HG03354 (cell line): Measurements from ENCODE around the gene MYL9.
"Not testable (repeated sequence)": the region's sequence is repeated elsewhere in the genome, so short reads cannot be mapped to it uniquely, and the experiment has no call there.

Experiments used
- ATAC-seq: cut with Tn5 transposase; IDR thresholded peaks from one replicate; pipeline ENCODE4 v1.9.1; 2021; ENCODE audit warnings: mild to moderate bottlenecking; ENCODE audit not compliant: unreplicated experiment, poor library complexity, severe bottlenecking

Gene MYL9

DNA sequence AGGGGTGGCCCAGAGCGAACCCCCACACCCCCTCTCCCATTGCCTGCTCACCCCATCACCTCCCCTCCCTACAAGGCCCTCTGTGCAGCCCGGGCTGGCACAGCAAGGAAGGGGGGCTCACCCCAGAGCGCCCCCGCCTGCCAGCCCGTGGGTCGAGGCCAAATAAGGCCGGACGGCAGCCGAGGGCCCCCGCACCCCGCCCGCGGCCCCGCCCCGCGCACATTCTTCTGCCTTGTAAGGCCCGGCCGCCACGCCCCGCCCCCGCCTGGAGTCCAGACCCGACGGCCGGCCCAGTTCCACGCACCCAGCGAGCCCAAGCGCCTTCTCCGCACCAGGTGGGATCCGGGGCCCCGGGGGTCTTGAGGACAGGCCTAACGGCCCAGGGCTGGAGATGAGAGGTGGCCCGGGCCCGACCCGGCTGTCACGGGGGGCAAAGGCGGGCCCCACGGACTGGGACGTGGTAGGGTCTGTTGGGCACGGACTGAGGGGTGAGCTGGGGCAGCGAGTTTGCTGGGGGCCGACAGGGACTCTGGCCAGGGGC is at the start of gene MYL9:
MYL9 (plus strand) TSS at position 293 of the 541 bp plus-strand sequence. CDS start 3,366 bp downstream, outside the sequence.
- ATAC-seq, result no peak

DNA sequence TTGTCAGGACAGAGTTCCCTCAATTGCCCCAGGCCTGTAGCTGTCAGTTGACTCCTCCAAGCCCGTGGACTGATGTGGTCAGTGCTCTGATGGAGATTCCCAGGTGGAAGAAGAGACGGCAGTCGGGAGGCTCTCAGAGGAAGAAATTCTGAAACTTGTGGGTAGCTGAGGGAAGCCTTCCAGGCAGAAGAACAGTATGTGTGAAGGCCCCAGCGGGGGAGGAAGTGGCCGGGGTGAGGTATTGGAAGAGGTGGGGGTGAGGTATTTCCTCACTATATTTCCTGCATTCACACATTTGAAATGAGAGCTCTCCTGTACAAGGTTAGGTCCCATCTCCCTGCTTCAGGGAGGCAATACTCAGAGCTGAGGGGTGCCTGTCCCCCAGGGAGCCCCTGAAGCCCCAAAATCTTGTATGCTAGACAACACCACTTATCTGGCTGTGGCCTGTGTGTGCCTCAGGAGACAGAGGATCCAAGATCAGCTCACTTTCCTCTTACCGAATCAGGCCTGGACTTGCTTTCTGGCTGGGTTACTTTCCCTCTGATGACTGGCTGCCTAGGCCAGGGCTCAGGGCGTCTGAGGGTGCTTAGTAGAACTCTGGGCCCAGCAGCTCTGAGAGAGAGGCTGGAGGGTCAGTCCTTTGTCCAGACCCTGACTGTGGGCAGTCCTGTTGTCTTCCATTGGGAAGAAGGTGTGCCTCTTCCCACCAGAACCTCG is 49.3 kb upstream of the MYL9 start:
- ATAC-seq, result no peak

DNA sequence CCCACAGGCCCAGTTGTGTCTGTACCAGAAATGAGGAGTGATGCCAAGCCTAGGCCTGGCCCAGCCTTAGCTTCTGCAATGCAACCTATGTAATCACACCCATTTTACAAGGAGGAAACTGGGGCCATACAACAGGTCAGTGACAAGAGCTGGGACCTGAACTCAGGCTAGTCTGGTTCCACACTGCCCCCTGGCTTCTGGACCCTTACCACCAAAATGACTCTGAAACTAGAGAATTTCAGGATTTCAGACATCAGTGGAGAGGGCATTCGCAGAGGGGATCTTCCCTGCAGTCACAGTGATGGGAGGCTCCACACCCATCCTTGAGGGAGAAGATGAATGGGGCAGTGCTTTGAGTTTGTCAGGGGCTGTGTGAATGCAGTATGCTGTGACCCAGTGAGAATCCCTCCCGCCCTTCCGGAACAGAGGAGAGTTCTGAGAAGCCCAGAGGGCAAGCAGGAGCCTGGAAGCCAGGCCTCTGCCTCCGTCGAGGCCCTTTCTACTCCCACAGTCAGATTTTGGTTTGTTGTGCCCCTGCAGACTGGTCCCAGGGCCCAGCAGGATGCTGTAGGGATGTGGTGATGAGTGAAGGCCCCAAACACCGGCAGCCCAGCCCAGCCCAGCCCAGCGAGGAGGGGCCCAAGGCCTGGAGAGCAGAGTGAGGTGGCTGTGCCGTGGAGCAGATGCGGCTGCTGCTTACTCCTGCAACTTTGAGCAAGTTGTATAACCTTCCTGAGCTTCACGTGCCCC is 48.1 kb upstream of the MYL9 start:
- ATAC-seq, result no peak

DNA sequence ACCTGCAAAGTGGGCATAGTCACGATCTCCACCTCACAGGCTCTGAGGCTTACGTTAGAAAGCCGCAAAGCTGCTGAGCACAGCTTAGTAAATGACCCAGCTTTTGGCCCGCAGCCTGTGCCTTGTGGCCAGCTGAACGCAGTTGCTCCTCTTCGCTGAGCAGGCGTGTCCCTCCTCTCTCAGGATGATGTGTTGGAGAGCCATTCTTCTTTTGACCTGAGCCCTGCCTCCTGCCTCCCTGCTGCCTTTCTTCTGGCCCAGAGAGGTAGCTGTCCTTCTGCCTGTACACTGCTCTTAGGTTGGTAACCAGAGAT is 47.6 kb upstream of the MYL9 start:
- ATAC-seq, result no peak

DNA sequence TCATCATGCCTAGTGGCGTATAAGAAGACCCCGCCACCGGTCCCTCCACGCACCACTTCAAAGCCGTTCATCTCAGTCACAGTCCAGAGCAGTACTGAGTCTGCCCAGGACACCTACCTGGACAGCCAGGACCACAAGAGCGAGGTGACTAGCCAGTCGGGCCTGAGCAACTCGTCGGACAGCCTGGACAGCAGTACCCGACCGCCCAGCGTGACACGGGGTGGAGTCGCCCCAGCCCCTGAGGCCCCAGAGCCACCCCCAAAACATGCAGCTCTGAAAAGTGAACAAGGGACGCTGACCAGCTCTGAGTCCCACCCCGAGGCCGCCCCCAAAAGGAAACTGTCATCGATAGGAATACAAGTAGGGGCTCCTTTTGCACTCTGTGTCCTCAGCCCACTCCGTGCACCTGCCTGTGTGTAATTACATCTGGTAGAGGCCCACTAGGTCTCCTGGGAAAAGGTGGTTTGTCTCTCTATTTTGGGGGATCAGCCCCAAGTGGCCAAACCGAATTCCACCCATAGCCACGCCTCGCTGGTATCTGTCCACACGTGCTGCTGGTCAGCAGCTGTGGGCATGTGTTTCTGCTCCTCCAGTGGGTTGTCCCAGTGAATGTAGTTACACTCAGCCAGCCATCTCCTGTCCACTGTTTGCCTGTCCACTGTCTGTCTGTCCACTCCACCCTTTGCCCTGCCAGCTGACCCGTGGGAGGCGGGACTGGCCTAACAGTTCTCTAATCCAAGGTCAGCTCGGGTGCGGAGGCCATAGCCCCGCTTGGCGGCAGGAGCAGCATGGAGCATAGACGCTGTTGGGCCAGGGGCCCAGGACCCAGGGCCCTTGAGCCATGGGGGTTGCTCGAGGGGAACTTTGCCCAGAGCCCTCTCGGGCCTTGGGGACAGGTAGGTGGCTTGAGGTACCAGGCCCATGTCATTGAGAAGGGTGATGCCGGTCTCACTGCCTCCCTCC is 44.3 kb upstream of the MYL9 start:
- ATAC-seq, result no peak

DNA sequence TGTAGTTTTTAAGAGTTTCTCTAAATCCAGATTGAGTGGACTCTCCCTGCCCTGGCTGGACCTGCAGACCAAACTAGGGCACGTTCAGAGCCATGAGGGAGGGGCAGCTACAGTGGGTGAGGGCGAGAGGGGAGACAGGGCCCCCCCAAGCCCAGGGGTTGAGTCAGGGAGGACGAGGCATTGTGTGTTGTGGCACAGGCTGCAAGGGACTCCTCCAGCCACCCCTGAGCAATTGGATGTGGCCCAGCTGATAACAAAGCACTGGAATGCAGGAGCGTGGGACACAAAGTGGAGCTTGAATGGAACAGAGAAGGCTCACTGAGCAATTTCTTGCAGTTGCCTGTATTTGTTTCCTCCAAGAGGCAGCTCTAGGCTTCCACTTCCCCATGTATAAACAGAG is 43.5 kb upstream of the MYL9 start:
- no peak for ATAC-seq

DNA sequence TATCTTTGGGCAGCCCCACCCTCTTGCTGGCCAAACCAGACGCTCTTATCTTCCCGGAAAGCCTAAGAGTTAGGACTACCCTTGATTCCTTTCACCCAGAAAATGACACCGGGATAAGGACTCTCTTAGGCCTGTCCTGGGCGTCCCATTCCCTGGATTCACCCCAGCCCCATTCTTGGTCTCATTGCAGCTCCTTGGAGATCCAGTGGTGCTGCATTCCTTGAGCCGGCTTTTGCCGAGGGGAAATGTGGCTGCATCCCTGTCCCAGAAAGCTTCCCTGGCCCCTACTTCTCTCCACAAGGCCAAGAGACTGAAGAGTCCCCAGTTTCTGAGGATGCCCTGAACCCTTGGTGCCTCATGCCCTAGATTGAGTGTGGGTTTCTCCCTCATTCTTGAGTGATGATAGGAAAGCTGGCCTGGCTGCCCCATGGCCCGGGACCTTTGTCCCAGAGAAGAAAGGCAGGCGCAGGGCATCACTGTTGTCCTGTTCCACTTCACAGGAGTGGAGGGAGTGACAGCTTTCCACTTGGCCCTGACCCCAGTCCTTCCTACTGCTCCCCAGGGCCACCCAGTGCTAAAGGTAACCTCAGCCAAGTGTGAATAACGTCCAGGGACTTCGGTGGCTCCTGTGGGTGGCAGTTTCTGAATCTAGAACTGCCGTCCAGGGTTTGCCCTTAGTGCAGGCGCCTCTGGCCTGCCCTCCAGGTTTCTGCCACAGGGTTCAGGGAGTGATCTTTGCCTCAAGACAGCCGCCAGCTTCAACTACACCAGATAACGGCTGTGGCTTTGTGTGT is 42.7 kb upstream of the MYL9 start:
- no peak for ATAC-seq

DNA sequence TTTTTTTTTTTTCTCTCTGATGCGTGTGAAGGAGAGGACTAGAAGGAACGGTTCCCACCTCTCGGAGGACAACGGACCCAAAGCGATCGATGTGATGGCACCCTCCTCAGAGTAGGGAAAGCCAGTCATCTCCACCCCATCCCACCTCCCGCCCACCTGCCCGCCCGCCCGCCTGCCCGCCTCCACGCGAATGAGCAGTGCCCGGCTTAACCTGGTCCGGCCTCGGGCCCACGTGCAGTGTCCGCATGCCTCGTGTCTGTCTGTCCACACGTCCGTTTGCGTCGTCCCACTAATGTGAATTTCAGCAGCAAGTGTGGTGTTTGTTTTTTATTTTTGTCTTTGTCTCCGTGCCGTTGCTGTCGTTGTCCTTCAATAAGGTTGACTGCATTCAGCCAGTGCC is 42.1 kb upstream of the MYL9 start:
- no peak for ATAC-seq

DNA sequence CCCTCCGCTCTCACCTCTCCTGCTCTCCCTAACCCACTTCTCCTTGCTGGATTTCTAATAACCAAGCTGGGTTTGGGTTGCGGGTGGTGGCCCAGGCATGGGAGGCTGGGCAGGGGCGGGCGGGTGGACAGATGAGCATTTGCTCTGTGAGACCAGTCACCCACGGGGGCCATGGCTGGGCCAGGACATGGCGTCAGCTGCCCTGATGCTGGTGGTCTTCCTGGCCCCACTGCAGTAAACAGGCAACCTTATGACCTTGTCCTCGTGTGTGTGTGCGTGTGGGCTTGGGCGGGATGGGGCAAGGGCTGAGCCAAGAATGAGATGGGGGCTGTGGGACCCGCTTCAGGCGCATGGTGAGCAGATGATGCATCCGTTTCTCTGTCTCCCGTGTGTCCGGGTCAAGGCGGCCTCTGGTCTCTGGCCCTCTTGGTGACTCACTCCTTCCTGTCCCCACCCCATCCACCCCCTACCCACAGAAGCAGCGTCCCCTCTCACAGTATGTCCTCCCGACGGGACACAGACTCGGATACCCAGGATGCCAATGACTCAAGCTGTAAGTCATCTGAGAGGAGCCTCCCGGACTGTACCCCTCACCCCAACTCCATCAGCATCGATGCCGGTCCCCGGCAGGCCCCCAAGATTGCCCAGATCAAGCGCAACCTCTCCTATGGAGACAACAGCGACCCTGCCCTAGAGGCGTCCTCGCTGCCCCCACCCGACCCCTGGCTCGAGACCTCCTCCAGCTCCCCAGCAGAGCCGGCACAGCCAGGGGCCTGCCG is 41.4 kb upstream of the MYL9 start:
- no peak for ATAC-seq

DNA sequence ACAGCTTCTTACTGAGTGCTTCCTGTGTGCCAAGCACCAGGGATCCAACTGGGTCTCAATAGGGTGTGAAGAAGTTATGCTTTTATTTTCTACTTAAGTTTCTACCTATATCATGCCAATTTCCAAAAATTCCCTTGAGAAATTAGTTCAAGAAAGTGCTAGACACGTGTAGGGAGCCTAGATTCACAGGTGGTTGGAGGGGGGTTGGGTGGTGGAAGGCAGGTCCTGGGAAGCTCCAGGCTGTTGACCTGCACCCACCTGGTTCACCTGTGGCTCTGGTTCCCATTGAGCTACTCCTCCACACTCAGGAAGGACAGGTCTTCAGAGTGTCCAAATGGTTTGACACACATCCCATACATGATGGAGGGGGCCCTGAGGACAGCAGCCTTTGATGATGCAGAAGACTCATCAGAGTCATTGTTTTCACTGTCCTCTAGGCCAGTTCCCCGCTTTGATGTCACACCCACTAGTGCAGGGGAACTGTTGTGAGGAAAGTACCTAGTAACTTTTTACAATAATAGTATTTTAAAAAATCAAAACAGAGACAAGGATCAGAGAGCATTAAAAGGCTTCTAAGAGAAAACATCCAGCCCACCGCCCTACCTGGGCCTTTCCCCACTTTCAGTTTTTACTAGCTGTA is 39.8 kb upstream of the MYL9 start:
- ATAC-seq, result no peak

DNA sequence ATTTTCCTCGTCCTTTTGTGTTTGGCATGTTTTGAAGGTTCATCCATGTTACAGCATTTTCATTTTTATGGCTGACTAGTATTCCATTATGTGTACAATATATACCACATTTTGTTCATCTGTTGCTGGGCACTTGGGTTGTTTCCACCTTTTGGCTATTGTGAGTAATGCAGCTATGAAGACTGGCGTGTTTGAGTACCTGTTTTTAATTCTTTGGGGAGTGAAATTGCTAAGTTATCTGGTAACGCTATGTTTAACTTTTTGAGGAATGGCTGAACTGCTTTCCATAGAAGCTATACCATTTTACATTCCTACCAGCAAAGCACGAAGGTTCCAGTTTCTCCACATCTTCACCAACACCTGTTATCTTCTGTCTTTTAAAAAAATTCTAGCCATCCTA is 37.0 kb upstream of the MYL9 start:
- ATAC-seq, result no peak

DNA sequence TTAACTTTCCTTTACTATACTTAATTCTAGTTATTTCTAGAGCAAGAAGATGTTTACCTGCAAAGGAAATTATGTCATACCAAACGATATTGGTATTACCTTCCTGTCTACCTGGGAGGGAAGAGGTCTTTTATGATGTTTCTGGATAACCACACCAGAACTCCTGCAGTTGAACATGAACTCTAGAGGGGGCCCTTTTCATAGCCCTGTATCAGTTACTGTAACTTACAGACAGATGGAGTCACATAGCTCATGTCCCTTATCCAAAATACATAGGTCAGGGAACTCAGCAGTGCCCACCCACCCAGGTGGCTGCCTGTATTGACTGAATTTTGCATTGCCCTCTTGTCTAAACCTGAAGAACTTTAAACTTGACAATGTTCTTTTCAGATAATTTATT is 35.1 kb upstream of the MYL9 start:
- no peak for ATAC-seq

DNA sequence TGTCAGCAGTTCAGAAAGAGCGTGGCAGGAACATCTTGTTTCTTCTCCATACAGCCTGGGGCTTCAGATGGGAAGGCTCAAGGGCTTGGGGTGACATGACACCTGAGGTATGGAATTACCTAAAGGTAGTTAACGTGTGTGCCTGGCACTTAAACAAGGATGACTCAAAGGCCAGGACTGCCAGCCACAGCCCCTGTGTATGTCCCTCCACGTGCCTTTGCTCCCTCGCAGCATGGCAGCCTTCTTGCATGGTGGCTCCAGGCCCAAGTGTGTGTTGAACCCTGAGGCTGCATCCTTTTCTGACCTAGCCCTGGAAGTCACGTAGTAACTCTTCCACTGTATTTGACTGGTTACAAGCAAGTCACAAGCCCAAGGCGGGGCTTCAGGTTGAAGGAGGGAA is 33.6 kb upstream of the MYL9 start:
- no peak for ATAC-seq

DNA sequence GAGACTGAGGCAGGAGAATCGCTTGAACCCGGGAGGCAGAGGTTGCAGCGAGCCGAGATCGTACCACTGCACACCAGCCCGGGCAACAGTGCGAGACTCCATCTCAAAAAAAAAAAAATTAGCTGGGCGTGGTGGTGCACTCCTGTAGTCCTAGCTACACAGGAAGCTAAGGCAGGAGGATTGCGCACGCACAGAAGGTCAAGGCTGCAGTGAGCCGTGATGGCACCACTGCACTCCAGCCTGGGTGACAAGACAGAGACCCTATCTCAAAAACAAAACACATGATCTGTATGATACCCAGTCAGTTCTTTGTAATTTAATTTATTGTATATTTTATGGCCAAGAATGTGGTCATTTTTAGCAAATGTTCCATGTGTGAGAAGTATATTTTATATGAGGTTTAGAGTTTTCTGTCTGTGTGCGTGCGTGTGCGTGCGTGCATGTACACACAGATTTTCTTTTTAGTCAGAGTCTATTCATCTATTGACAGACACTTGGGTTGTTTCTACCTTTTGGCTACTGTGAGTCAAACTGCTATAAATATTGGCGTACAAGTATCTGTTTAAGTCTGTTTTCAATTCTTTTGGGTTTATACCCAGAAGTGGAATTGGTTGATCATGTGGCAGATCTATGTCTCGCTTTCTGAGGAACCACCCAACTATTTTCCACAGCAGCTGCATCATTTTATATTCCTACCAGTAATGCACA is 22.2 kb upstream of the MYL9 start:
- ATAC-seq, result no peak

DNA sequence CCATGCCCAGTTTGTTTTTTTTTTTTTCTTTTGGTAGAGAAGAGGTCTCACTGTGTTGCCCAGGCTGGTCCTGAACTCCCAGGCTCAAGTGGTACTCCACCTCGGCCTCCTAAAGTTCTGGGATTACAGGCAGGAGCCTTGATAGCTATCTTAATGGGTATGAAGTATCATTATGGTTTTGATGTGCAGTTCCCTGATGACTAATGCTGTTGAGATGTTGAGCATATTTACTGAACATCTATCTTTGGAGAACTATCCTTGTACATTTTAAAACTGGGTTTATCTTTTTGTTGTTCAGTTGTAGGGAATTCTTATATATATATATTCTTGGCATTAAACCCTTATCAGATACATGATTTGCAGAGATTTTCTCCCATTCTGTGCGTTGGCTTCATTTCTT is 21.4 kb upstream of the MYL9 start:
- ATAC-seq, result no peak

DNA sequence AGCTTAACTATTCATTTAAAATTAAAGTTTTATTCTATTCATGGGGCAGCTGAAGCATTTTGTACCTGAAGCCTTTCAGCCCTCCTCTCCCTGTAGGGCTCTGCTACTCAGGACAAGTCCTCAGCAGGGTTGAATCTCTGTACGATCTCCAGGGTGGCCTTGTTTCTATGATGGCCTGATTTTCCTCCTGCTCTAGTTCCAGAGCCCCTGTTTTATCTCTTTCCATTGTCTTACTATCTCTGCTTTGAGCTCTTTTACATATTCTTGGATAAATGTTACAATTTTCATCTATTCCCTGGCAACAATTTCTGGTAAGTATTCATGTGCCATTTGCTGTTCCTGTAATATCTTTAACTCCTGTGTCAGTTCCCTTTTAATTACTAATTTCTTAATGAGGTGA is 19.8 kb upstream of the MYL9 start:
- no peak for ATAC-seq

DNA sequence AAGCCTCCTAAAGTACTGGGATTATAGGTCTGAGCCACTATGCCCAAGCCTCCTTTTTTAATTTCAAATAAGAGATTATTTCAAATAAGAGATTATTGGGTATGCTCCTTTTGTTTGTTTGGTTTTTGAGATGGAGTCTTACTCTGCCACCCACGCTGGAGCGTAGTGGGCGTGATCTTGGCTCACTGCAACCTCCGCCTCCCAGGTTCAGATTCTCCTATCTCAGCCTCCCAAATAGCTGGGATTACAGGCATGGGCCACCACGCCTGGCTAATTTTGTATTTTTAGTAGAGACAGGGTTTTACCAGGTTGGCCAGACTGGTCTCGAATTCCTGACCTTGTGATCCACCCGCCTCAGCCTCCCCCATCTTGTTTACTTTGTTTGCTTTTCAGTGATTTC is 18.9 kb upstream of the MYL9 start:
- ATAC-seq, result not testable (repeated sequence)

DNA sequence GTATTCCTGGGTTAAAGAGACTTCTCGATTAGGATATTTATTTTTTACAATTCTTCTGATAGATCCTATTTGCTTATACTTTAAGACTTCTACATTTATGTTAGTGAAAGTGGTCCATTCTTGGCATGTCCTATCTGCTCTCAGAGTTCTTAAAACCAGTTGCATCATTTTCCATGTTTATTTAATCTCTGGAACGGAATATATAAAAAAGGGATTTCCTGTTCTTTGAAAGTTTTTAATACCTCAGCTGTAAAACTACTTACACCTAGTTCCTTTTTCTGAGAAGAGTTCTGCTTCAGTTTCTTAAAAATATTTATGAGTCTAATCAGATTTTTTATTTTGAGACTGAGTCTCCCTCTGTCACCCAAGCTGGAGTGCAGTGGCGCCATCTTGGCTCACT is 18.0 kb upstream of the MYL9 start:
- ATAC-seq, result no peak
